Neural cell (in vitro differentiated cells): ENCODE results near the gene FOSL2.

ENCODE experiments used
- EZH2 ChIP-seq: fragments of 200-600, 300-800 bp; shearing (Covaris generic), sonication (generic); IDR thresholded peaks from 2 replicates; pipeline ENCODE4 v1.6.1; 2014; ENCODE audit warnings: antibody characterized with exemption, low read length, borderline replicate concordance, mild to moderate bottlenecking; ENCODE audit not compliant: insufficient read depth, poor library complexity, severe bottlenecking
- POLR2AphosphoS5 ChIP-seq: IDR thresholded peaks from 2 replicates; pipeline ENCODE4 v1.6.1; 2012
- RAD21 ChIP-seq: fragments of 450-650 bp; conservative IDR thresholded peaks from 2 replicates; pipeline ENCODE4 v1.6.1; 2014; ENCODE audit warnings: antibody characterized with exemption, mild to moderate bottlenecking, moderate library complexity
- SMC3 ChIP-seq: fragments of 450-650 bp; conservative IDR thresholded peaks from 2 replicates; pipeline ENCODE4 v1.6.1; 2014; ENCODE audit warnings: antibody characterized with exemption, mild to moderate bottlenecking, moderate library complexity; ENCODE audit not compliant: poor library complexity
- TAF1 ChIP-seq: IDR thresholded peaks from 2 replicates; pipeline ENCODE4 v1.6.1; 2012; ENCODE audit warnings: low read depth
- TF ChIP-seq, protein P1 (sequence below): fragments of 450-650 bp; IDR thresholded peaks from 2 replicates; pipeline ENCODE4 v1.5.1; 2014; ENCODE audit warnings: antibody characterized with exemption, mild to moderate bottlenecking, moderate library complexity; ENCODE audit not compliant: poor library complexity, severe bottlenecking
- TF ChIP-seq, protein P2 (sequence below): IDR thresholded peaks from 2 replicates; pipeline ENCODE4 v1.6.1; 2012; ENCODE audit warnings: borderline replicate concordance

DNA sequence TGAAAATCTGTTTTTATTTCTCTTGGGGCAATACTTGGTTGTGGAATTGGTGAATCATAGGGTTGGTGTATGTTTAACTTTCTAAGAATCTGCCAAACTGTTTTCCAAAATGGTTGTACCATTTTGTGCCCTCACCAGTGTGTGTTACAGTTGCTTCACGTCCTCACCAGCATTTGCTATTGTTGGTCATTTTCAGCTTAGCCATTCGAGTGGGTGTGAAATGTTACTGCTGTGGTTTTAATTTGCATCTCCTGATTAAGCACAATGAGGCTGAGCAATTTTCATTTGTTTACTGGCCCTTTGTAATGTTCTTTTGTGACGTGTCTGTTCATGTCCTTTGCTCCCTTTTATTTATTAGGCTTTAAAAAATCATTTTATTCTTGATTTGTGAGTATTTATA, 49.7 kb downstream of the FOSL2 start:
- TF ChIP-seq, protein P1, sequence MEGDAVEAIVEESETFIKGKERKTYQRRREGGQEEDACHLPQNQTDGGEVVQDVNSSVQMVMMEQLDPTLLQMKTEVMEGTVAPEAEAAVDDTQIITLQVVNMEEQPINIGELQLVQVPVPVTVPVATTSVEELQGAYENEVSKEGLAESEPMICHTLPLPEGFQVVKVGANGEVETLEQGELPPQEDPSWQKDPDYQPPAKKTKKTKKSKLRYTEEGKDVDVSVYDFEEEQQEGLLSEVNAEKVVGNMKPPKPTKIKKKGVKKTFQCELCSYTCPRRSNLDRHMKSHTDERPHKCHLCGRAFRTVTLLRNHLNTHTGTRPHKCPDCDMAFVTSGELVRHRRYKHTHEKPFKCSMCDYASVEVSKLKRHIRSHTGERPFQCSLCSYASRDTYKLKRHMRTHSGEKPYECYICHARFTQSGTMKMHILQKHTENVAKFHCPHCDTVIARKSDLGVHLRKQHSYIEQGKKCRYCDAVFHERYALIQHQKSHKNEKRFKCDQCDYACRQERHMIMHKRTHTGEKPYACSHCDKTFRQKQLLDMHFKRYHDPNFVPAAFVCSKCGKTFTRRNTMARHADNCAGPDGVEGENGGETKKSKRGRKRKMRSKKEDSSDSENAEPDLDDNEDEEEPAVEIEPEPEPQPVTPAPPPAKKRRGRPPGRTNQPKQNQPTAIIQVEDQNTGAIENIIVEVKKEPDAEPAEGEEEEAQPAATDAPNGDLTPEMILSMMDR: no peak
- TF ChIP-seq POLR2AphosphoS5: no peak
- TF ChIP-seq EZH2: no peak
- no peak for TF ChIP-seq RAD21
- no peak for TF ChIP-seq TAF1
- TF ChIP-seq, protein P2, sequence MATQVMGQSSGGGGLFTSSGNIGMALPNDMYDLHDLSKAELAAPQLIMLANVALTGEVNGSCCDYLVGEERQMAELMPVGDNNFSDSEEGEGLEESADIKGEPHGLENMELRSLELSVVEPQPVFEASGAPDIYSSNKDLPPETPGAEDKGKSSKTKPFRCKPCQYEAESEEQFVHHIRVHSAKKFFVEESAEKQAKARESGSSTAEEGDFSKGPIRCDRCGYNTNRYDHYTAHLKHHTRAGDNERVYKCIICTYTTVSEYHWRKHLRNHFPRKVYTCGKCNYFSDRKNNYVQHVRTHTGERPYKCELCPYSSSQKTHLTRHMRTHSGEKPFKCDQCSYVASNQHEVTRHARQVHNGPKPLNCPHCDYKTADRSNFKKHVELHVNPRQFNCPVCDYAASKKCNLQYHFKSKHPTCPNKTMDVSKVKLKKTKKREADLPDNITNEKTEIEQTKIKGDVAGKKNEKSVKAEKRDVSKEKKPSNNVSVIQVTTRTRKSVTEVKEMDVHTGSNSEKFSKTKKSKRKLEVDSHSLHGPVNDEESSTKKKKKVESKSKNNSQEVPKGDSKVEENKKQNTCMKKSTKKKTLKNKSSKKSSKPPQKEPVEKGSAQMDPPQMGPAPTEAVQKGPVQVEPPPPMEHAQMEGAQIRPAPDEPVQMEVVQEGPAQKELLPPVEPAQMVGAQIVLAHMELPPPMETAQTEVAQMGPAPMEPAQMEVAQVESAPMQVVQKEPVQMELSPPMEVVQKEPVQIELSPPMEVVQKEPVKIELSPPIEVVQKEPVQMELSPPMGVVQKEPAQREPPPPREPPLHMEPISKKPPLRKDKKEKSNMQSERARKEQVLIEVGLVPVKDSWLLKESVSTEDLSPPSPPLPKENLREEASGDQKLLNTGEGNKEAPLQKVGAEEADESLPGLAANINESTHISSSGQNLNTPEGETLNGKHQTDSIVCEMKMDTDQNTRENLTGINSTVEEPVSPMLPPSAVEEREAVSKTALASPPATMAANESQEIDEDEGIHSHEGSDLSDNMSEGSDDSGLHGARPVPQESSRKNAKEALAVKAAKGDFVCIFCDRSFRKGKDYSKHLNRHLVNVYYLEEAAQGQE: no peak
- TF ChIP-seq SMC3: no peak
